Fibroblast of the aortic adventitia (primary cell): ENCODE measurements around the gene RIPK4. TPM values are rescaled to one million over a fixed set of nuclear protein-coding genes. Genes with fewer than 3 reads are reported as not detected.

ENCODE experiments used
- DNase-seq: peaks from one replicate; pipeline ENCODE4 v3.0.0-alpha.2; 2010; ENCODE audit warnings: low read depth
- H3K4me3 ChIP-seq: 2 replicates; pipeline ENCODE4 v1.5.1; 2011; ENCODE audit warnings: low read depth, mild to moderate bottlenecking, control low read depth, low read length, moderate library complexity
- total RNA-seq: library from RNA; depleted of rRNA; stranded (reverse); fragments of >200 nt; gene quantifications from 2 replicates; pipeline ENCODE4 v1.2.3, GENCODE V29; 2012; ENCODE audit warnings: low replicate concordance
- TF ChIP-seq, protein P1 (sequence below): IDR thresholded peaks from 2 replicates; pipeline ENCODE4 v1.5.1; 2011; ENCODE audit warnings: mild to moderate bottlenecking, low read length, control low read depth, inconsistent platforms; ENCODE audit not compliant: insufficient read depth

The RIPK4 gene
- total RNA-seq, 1 donor, result 0.45 TPM

- H3K4me3 ChIP-seq, result no peak overlapping the region
- DNase-seq, result no peak
- TF ChIP-seq, protein P1, sequence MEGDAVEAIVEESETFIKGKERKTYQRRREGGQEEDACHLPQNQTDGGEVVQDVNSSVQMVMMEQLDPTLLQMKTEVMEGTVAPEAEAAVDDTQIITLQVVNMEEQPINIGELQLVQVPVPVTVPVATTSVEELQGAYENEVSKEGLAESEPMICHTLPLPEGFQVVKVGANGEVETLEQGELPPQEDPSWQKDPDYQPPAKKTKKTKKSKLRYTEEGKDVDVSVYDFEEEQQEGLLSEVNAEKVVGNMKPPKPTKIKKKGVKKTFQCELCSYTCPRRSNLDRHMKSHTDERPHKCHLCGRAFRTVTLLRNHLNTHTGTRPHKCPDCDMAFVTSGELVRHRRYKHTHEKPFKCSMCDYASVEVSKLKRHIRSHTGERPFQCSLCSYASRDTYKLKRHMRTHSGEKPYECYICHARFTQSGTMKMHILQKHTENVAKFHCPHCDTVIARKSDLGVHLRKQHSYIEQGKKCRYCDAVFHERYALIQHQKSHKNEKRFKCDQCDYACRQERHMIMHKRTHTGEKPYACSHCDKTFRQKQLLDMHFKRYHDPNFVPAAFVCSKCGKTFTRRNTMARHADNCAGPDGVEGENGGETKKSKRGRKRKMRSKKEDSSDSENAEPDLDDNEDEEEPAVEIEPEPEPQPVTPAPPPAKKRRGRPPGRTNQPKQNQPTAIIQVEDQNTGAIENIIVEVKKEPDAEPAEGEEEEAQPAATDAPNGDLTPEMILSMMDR, result no peak
Observed at GRCh38 chr21:41808846-41809245, 42.0 kb upstream of the RIPK4 start.

- TF ChIP-seq, protein P1, result no peak
- no peak overlapping the region for H3K4me3 ChIP-seq
- DNase-seq, result no peak
Observed at GRCh38 chr21:41808094-41808493, 41.2 kb upstream of the RIPK4 start.

DNA sequence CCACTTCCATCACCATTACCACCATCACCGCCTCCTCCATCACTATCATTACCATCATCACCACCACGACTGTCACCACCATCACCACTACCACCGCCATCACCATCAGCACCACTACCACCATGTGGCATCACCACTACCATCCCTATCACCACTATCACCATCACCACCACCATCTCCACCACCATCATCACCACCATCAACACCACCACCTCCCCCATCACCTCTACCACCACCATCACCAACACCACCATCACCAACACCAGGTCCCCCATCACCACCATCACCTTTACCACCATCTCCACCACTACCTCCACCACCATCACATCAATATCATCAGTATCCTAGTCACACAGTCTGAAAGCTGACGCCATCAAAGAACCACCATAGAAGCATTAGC is 39.9 kb upstream of the RIPK4 start:
- TF ChIP-seq, protein P1, result no peak
- no peak for DNase-seq
- no peak overlapping the region for H3K4me3 ChIP-seq

GRCh38 chr21:41805643-41806042 is 38.8 kb upstream of the RIPK4 start:
- TF ChIP-seq, protein P1, result no peak
- no peak overlapping the region for H3K4me3 ChIP-seq
- DNase-seq, result no peak

- no peak for DNase-seq
- TF ChIP-seq, protein P1, result no peak
- H3K4me3 ChIP-seq, result no peak overlapping the region
Observed at GRCh38 chr21:41805038-41805437, 38.2 kb upstream of the RIPK4 start.

- TF ChIP-seq, protein P1, result no peak
- no peak overlapping the region for H3K4me3 ChIP-seq
- DNase-seq, result no peak
Observed at GRCh38 chr21:41804381-41804780, 37.5 kb upstream of the RIPK4 start.

DNA sequence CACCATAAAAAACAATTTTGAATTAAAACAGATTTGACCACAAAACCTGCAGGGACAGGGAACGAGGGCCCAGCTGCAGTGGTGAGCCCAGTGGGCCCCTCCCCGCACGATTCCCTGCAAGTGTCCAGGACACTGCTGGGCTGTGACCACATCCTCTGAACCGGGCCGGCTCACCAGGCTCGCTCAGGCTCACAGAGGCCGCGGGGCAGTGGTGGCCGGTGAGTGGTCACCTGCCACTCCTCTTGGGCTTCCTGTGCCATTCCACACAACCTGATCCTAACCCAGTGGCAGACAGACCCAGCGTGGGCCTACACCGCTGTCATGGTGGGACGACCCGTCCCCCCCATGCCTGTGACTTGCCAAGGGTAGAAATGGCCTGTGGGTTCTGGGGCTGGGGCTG is 36.5 kb upstream of the RIPK4 start:
- TF ChIP-seq, protein P1, result no peak

More for the DNA sequence above, 36.5 kb upstream of the RIPK4 start:
- no peak for DNase-seq
- H3K4me3 ChIP-seq, result no peak overlapping the region
